HG03159 (cell line): Measurements from ENCODE around the gene CTSL.
"Not testable (repeated sequence)": the region's sequence is repeated elsewhere in the genome, so short reads cannot be mapped to it uniquely, and the experiment has no call there.

Source experiments
- ATAC-seq: cut with Tn5 transposase; IDR thresholded peaks from one replicate; pipeline ENCODE4 v1.9.1; 2021; ENCODE audit warnings: mild to moderate bottlenecking, moderate library complexity; ENCODE audit not compliant: unreplicated experiment

Gene CTSL

GRCh38 chr9:87751868-87752267, 25.9 kb downstream of the CTSL start:
- no peak for ATAC-seq

- ATAC-seq = no peak
Observed at GRCh38 chr9:87753313-87753712, 27.4 kb downstream of the CTSL start.

DNA sequence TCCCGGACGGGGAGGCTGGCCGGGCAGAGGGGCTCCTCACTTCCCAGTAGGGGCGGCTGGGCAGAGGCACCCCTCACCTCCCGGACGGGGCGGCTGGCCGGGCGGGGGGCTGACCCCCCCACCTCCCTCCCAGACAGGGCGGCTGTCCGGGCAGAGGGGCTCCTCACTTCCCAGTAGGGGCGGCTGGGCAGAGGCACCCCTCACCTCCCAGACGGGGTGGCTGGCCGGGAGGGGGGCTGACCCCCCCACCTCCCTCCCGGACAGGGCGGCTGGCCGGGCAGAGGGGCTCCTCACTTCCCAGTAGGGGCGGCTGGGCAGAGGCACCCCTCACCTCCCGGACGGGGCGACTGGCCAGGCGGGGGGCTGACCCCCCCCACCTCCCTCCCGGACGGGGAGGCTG, 32.4 kb downstream of the CTSL start:
- not testable (repeated sequence) for ATAC-seq

- ATAC-seq = not testable (repeated sequence)
Observed at GRCh38 chr9:87759980-87760379, 34.1 kb downstream of the CTSL start.

DNA sequence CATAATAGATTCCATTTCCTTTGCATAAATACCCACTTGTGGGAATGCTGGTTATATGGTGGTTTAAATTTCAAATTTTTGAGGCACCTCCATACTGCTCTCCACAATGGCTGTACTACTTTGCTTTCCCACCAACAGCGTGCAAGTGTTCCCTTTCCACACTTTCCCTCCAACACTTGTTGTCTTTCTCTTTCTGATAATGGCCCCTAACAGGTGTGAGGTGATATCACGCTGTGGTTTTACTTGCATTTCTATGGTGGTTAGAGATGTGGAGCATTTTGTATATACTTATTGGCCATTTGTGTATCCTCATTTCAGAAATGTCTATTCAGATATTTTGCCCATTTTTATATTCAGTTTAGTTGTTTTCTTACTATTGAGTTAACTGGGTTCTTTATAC, 34.6 kb downstream of the CTSL start:
- ATAC-seq = no peak

DNA sequence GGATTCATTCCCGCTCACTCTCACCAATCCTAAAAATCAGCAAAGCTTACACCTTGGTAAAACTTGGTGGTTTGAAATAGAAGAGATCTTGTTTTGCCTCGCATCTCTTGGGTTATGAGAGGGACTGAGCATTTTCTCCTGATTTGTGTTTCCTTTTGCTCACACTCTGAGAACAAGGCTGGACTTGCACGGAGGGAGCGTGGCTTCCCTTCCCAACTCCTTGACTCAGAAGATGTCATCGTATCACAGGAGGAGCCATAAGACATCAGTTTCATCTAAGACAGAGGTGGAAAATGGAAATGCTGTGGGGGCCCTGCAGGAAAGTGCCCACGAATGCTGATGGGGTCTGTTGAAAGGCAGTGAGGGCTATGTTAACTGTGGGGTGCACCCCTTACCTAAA, 37.4 kb downstream of the CTSL start:
- no peak for ATAC-seq

DNA sequence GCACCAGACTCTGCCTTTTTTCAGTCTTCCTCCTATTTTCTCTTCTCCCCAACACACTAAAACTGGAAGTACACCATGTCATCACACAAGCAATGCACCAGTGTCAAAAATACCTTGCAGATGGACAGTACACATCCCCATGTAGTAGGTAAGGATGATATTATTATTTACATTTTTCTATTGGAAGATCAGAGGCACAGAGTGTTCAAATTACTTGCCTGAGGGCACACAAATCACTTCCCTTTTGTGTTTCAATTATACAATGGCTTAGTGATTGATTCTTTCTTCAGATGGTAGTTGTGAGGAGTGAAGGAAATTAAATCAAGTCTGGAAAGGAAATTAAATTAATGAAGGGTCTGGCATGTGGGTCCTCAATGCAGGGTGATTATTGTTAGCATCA, 39.6 kb downstream of the CTSL start:
- ATAC-seq = no peak

DNA sequence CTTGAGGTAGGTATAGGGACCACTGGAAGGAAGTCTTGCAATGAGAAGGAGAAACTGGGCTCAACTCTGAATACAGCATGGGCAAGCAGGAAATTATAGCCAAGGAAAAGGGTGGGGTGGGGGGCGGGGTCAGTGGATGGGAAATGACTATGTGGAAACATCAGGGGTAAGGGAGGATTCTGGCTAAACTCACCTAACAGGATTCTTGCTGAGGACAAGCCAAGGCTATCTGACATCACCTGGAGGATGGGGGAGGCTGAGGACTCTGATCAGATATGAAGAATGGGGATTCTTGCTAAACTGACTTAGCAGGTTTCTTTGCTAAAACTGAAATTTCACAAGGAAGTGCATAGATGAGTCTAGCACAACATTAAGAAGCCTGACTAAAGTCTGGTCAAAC, 40.8 kb downstream of the CTSL start:
- no peak for ATAC-seq

DNA sequence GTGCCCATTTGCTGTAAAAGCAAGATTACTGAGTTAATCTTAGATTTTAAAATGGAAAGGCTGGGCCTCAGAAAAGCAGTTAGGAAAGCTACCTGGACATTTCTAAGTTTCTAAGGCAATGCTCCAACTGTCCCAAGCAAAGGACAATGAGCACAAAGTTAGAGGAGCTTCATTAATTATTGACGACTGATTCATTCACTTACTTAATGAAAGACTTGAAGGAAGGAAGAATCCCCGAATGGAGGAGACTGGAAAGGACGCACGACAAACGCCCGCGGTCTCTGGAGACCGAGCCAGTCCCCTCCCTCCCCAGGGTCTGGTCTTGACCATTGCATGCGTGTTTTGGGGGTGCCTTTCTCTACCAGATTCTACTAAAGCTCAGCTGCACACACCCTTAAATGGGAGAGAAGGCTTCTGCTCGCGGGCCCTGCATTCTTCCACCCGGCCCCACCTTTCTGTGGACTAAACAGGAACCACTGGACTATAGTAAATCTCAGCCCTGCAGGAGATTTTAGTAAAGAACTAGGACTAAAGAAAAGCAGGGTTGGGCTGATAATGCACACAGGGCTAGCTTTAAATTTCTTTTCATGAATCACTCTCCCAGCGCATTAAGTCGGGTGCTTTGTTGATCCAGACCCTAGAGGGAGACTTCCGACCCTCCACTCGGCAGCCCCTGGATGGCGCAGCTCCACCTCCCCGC, 44.8 kb downstream of the CTSL start:
- no peak for ATAC-seq

DNA sequence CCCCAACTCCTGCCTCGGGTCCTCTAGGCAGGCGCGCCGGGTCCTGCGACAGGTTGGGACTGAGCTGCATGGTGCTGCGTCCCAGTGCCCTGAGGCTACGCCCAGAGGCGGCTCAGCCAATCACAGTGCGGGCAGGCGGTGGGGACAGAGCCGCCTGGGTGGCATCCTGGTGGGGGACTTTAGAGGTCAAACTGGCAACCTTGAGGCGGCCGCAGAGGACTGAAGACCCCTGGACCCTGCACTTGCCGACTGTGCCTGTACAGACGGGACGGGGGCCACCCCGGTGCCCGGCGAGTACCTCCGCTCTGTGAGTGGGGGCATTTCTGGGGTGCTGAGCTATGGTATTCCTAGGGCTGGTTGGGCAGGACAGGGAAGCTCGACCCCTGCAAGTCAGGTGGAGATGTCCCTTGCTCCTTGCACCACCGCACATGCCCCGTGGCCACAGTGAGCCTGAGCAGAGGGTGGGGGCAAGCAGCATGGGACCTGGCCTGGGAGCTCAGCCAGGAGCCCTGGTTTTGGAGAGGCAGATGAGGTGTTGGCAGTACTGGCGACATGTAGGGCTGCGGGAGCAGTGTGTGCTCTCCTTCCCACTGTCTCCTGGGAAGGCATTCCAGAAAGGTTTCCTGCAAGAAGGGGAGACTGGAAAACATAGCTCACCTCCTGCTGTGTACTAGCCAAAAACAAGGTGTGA, 45.5 kb downstream of the CTSL start:
- no peak for ATAC-seq

DNA sequence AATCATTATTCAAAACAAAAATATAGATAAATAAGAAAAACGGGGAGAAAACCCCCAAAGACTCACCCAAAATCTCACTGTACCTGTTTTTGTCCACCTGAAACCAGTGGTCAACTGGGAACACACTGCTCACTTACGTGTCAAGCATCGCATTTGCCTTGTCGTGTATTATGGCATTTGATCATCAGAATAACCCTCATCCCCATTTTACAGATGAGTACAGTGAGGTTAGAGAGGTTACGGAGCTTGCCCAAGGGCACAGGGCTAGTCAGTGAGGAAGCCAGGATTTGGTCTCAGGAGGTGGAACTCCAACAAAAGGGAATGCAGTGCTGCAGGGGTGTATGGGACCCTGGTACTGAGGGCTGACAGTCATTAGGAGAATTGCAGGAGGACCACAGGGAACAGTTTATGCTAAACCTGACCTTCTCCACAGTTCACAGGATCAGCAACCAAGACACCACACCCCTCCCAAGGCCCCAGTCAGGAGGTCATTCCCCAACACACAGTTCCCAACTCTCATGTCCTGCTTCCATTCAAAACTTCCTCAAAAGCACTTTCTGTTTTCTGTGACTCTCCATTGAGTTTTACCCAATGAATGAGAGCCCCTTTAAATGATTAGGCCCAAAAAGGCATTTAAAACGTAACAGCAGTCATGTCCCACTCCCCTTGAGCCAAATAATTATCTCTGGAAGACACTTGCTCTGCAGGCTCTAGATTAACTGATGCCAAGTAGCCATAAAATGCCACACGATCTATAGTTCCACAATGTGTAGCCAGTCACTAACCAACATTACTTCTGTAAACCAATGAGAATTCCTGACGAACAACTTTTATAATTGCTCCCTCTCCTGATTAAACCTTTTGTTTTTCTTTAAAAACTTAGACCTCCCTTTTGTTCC, 50.8 kb downstream of the CTSL start:
- no peak for ATAC-seq

- no peak for ATAC-seq
Observed at GRCh38 chr9:87778996-87779395, 53.1 kb downstream of the CTSL start.
